AG08395 (cell line): ENCODE results near the gene ZFPM1.

ENCODE experiments used
- DNase-seq: peaks from one replicate; pipeline ENCODE4 v3.0.0; 2012; ENCODE audit warnings: mixed read lengths, low spot score

ZFPM1 gene

GRCh38 chr16:88434353-88434690 lies 18.8 kb upstream of the ZFPM1 start:
- no peak for DNase-seq

GRCh38 chr16:88434746-88435145 lies 18.3 kb upstream of the ZFPM1 start:
- no peak for DNase-seq

- no peak for DNase-seq
Measured at GRCh38 chr16:88435437-88436355, 17.4 kb upstream of the ZFPM1 start.

GRCh38 chr16:88436796-88437195 lies 16.3 kb upstream of the ZFPM1 start:
- DNase-seq, result no peak

- peak; percentile 58 for DNase-seq
Measured at GRCh38 chr16:88437367-88437964, 15.6 kb upstream of the ZFPM1 start.

- no peak for DNase-seq
Measured at GRCh38 chr16:88438084-88438870, 14.8 kb upstream of the ZFPM1 start.

GRCh38 chr16:88439016-88439415 lies 14.1 kb upstream of the ZFPM1 start:
- no peak for DNase-seq

GRCh38 chr16:88439706-88440105 lies 13.4 kb upstream of the ZFPM1 start:
- DNase-seq, result no peak

GRCh38 chr16:88440111-88440510 lies 13.0 kb upstream of the ZFPM1 start:
- no peak for DNase-seq

- DNase-seq, result no peak
Measured at GRCh38 chr16:88440686-88441405, 12.2 kb upstream of the ZFPM1 start.

GRCh38 chr16:88441460-88441859 lies 11.6 kb upstream of the ZFPM1 start:
- no peak for DNase-seq

GRCh38 chr16:88442383-88442726 lies 10.7 kb upstream of the ZFPM1 start:
- no peak for DNase-seq

- DNase-seq, result peak; percentile 93
Measured at GRCh38 chr16:88442727-88443576, 10.1 kb upstream of the ZFPM1 start.

- no peak for DNase-seq
Measured at GRCh38 chr16:88444826-88445582, 8.1 kb upstream of the ZFPM1 start.

GRCh38 chr16:88445583-88445960 lies 7.5 kb upstream of the ZFPM1 start:
- no peak for DNase-seq

- DNase-seq, result no peak
Measured at GRCh38 chr16:88446061-88446460, 7.0 kb upstream of the ZFPM1 start.

GRCh38 chr16:88446736-88447135 lies 6.3 kb upstream of the ZFPM1 start:
- no peak for DNase-seq

- DNase-seq, result no peak
Measured at GRCh38 chr16:88447881-88448280, 5.2 kb upstream of the ZFPM1 start.

- no peak for DNase-seq
Measured at GRCh38 chr16:88448461-88449266, 4.4 kb upstream of the ZFPM1 start.

GRCh38 chr16:88449267-88449561 lies 3.9 kb upstream of the ZFPM1 start:
- no peak for DNase-seq
